K562 (cell line): ENCODE results near the gene PLXNB1. TPM values are rescaled to one million over a fixed set of nuclear protein-coding genes. Genes with fewer than 3 reads are reported as not detected.

Experiments used
- CHCHD3 ChIP-seq: fragments of 250-450 bp; sonication (Bioruptor Pico); IDR thresholded peaks from 2 replicates; pipeline ENCODE4 v2.1.2; 2022; ENCODE audit warnings: mild to moderate bottlenecking
- E2F3 ChIP-seq: fragments of 250-450 bp; sonication (Bioruptor Pico); IDR thresholded peaks from 2 replicates; pipeline ENCODE4 v1.4.0; 2020; ENCODE audit warnings: mild to moderate bottlenecking
- ERF ChIP-seq: fragments of 450-650 bp; formaldehyde crosslinking; IDR thresholded peaks from 2 replicates; pipeline ENCODE4 v1.4.0; 2020; ENCODE audit warnings: mild to moderate bottlenecking, mixed read lengths
- ETV6 ChIP-seq, 3 experiments: fragments of 150-350 bp in 1 of 3; sonication (generic) in 1 of 3; formaldehyde crosslinking in 1 of 3; IDR thresholded peaks; 2 replicates each; pipeline versions ENCODE4 v1.6.1 to v1.8.0; 2014 to 2022; ENCODE audit warnings: borderline replicate concordance in 2 of 3, low read depth in 2 of 3, antibody characterized with exemption in 1 of 3, low read length in 1 of 3, mild to moderate bottlenecking in 1 of 3, missing genetic modification reagents in 1 of 3
- HEY1 ChIP-seq: fragments of 250-450 bp; sonication (Bioruptor Pico); IDR thresholded peaks from 2 replicates; pipeline ENCODE4 v1.5.0; 2020; ENCODE audit warnings: mild to moderate bottlenecking, moderate library complexity, borderline replicate concordance
- JUNB ChIP-seq: fragments of 450-650 bp; formaldehyde crosslinking; conservative IDR thresholded peaks from 2 replicates; pipeline ENCODE4 v1.4.0; 2020; ENCODE audit warnings: mild to moderate bottlenecking
- KLF16 ChIP-seq: IDR thresholded peaks from 2 replicates; pipeline ENCODE4 v1.6.1; 2016; ENCODE audit warnings: antibody characterized with exemption
- MCM2 ChIP-seq: fragments of 450-650 bp; IDR thresholded peaks from 2 replicates; pipeline ENCODE4 v1.6.1; 2017; ENCODE audit warnings: low read depth, mild to moderate bottlenecking
- NBN ChIP-seq: fragments of 450-650 bp; IDR thresholded peaks from 2 replicates; pipeline ENCODE4 v1.6.1; 2016; ENCODE audit warnings: low read depth, mild to moderate bottlenecking
- NFXL1 ChIP-seq: fragments of 450-650 bp; formaldehyde crosslinking; IDR thresholded peaks from 2 replicates; pipeline ENCODE4 v1.4.0; 2021; ENCODE audit warnings: mild to moderate bottlenecking
- TFAM ChIP-seq: fragments of 250-450 bp; sonication (Bioruptor Pico); conservative IDR thresholded peaks from 2 replicates; pipeline ENCODE4 v1.5.0; 2021; ENCODE audit warnings: mild to moderate bottlenecking, moderate library complexity
- TRIM28 ChIP-seq: fragments of 450-650 bp; IDR thresholded peaks from 2 replicates; pipeline ENCODE4 v1.6.1; 2017
- ZNF143 ChIP-seq: sonication (generic); formaldehyde crosslinking; IDR thresholded peaks from 2 replicates; pipeline ENCODE4 v1.9.0; 2022; ENCODE audit warnings: mild to moderate bottlenecking, missing genetic modification reagents
- polyA plus RNA-seq, 8 experiments: library from polyadenylated mRNA; depleted of rRNA in 4 of 8; stranded (reverse) in 5 of 8; unstranded in 3 of 8; fragments of >200 nt; fragmentation: Nextera tagmentation in 2 of 8; fragmentation: Illumina TruSeq in 1 of 8; extraction: Ambion mirVana in 2 of 8; extraction: Trizol in 1 of 8; gene quantifications; 2 replicates each; pipeline versions ENCODE4 v1.2.1 to v1.2.3, GENCODE V29; 2011 to 2014; ENCODE audit warnings: inconsistent platforms in 1 of 8, missing spikeins in 1 of 8
- total RNA-seq, 7 experiments: library from RNA; depleted of rRNA in 6 of 7; stranded (reverse); fragments of >200 nt in 6 of 7; fragmentation: Illumina TruSeq in 2 of 7; extraction: Trizol in 2 of 7; gene quantifications; 2 replicates each; pipeline versions ENCODE4 v1.2.1 to v1.2.3, GENCODE V29; 2011 to 2021; ENCODE audit warnings: low replicate concordance in 1 of 7
- TF ChIP-seq, protein P1 (sequence below): fragments of 450-650 bp; formaldehyde crosslinking; IDR thresholded peaks from 2 replicates; pipeline ENCODE4 v1.4.0; 2022; ENCODE audit warnings: missing genetic modification characterization
- TF ChIP-seq, protein P2 (sequence below): fragments of 250-450 bp; sonication (Bioruptor Pico); IDR thresholded peaks from 2 replicates; pipeline ENCODE4 v1.4.0; 2020; ENCODE audit warnings: mild to moderate bottlenecking, moderate library complexity
- TF ChIP-seq, protein P3 (sequence below): fragments of 250-450 bp; sonication (Bioruptor Pico); IDR thresholded peaks from 2 replicates; pipeline ENCODE4 v1.4.0; 2020; ENCODE audit warnings: mild to moderate bottlenecking, moderate library complexity
- TF ChIP-seq, protein P4 (sequence below): fragments of 450-650 bp; IDR thresholded peaks from 2 replicates; pipeline ENCODE4 v1.6.1; 2016
- TF ChIP-seq, protein P5 (sequence below): fragments of 450-650 bp; IDR thresholded peaks from 2 replicates; pipeline ENCODE4 v1.6.1; 2014; ENCODE audit warnings: low read depth, mild to moderate bottlenecking, moderate library complexity, borderline replicate concordance

The PLXNB1 gene
- total and polyA plus RNA-seq, 9 of the 15 experiments (the other 6 are each of a cell fraction or from before 2014, with no cell fraction given), result 0.17 to 17.4 (median 6.0) TPM

DNA sequence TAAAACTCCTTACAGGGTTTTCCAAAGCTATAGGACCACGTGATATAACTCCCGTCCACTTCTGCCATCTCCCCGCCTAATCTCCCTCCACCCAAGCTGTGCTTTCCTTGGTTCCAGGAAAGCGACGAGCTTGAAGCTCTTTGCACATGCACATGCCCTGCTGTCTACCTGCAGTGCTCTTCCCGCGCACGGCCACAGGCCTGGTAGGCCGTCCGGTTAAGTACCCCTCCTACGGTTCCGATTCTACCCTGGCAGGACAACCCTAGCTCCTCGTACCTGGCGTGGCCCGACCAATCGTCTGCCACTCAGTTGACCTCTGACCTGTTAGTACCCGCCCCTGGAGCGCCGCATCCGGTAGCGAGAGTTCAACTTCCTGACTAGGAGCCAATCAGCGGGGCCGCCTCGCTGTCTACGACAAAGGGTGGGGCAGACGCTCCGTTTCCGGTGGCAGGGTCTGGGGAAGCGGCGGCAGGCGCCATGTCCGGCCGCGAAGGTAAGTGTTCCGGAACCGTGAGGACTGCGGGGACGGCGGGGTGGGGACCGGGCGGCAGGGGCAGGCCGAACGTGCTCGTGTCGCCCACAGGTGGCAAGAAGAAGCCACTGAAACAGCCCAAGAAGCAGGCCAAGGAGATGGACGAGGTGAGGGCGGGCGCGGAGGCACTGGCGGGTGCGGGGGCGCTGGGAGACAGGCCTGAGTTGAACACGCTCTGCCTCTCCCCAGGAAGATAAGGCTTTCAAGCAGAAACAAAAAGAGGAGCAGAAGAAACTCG lies 10.1 kb upstream of the PLXNB1 start, which contains the start of the genes CCDC51 and TMA7 (continued):
- TF ChIP-seq, protein P1, sequence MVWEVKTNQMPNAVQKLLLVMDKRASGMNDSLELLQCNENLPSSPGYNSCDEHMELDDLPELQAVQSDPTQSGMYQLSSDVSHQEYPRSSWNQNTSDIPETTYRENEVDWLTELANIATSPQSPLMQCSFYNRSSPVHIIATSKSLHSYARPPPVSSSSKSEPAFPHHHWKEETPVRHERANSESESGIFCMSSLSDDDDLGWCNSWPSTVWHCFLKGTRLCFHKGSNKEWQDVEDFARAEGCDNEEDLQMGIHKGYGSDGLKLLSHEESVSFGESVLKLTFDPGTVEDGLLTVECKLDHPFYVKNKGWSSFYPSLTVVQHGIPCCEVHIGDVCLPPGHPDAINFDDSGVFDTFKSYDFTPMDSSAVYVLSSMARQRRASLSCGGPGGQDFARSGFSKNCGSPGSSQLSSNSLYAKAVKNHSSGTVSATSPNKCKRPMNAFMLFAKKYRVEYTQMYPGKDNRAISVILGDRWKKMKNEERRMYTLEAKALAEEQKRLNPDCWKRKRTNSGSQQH, result peak; percentile 25; the same call in 1 of the 2 replicates
- TF ChIP-seq E2F3 (peak; percentile 23; the same call in 1 of the 2 replicates), ERF (no peak), MCM2 (no peak), ZNF143 (CRISPR knock-in tag) (no peak), KLF16 (no peak), NFXL1 (CRISPR knock-in tag) (no peak), TFAM (CRISPR knock-in tag) (no peak), JUNB (CRISPR knock-in tag) (no peak), CHCHD3 (CRISPR knock-in tag) (no peak), HEY1 (CRISPR knock-in tag) (no peak), TRIM28 (no peak), ETV6 (IDR thresholded peaks at IDR 0.05; ENCODE audit: borderline replicate concordance in 1 of 2, low read depth in 2 of 2, low read length in 1 of 2) (no peak), ETV6 (CRISPR knock-in tag; IDR thresholded peaks at IDR 0.05; ENCODE audit: borderline replicate concordance) (no peak), NBN (no peak)
- TF ChIP-seq, protein P2, sequence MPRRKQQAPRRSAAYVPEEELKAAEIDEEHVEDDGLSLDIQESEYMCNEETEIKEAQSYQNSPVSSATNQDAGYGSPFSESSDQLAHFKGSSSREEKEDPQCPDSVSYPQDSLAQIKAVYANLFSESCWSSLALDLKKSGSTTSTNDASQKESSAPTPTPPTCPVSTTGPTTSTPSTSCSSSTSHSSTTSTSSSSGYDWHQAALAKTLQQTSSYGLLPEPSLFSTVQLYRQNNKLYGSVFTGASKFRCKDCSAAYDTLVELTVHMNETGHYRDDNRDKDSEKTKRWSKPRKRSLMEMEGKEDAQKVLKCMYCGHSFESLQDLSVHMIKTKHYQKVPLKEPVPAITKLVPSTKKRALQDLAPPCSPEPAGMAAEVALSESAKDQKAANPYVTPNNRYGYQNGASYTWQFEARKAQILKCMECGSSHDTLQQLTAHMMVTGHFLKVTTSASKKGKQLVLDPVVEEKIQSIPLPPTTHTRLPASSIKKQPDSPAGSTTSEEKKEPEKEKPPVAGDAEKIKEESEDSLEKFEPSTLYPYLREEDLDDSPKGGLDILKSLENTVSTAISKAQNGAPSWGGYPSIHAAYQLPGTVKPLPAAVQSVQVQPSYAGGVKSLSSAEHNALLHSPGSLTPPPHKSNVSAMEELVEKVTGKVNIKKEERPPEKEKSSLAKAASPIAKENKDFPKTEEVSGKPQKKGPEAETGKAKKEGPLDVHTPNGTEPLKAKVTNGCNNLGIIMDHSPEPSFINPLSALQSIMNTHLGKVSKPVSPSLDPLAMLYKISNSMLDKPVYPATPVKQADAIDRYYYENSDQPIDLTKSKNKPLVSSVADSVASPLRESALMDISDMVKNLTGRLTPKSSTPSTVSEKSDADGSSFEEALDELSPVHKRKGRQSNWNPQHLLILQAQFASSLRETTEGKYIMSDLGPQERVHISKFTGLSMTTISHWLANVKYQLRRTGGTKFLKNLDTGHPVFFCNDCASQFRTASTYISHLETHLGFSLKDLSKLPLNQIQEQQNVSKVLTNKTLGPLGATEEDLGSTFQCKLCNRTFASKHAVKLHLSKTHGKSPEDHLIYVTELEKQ (CRISPR knock-in tag), result no peak
- TF ChIP-seq, protein P3, sequence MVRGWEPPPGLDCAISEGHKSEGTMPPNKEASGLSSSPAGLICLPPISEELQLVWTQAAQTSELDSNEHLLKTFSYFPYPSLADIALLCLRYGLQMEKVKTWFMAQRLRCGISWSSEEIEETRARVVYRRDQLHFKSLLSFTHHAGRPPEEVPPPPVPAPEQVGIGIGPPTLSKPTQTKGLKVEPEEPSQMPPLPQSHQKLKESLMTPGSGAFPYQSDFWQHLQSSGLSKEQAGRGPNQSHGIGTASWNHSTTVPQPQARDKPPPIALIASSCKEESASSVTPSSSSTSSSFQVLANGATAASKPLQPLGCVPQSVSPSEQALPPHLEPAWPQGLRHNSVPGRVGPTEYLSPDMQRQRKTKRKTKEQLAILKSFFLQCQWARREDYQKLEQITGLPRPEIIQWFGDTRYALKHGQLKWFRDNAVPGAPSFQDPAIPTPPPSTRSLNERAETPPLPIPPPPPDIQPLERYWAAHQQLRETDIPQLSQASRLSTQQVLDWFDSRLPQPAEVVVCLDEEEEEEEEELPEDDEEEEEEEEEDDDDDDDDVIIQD (CRISPR knock-in tag), result no peak
- TF ChIP-seq, protein P4, sequence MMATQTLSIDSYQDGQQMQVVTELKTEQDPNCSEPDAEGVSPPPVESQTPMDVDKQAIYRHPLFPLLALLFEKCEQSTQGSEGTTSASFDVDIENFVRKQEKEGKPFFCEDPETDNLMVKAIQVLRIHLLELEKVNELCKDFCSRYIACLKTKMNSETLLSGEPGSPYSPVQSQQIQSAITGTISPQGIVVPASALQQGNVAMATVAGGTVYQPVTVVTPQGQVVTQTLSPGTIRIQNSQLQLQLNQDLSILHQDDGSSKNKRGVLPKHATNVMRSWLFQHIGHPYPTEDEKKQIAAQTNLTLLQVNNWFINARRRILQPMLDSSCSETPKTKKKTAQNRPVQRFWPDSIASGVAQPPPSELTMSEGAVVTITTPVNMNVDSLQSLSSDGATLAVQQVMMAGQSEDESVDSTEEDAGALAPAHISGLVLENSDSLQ, result peak; percentile 94
- TF ChIP-seq, protein P5, sequence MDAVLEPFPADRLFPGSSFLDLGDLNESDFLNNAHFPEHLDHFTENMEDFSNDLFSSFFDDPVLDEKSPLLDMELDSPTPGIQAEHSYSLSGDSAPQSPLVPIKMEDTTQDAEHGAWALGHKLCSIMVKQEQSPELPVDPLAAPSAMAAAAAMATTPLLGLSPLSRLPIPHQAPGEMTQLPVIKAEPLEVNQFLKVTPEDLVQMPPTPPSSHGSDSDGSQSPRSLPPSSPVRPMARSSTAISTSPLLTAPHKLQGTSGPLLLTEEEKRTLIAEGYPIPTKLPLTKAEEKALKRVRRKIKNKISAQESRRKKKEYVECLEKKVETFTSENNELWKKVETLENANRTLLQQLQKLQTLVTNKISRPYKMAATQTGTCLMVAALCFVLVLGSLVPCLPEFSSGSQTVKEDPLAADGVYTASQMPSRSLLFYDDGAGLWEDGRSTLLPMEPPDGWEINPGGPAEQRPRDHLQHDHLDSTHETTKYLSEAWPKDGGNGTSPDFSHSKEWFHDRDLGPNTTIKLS, result peak; percentile 47; the same call in 1 of the 2 replicates
